ENCODE measurements around the gene DUSP22.
"Not testable (repeated sequence)": the region's sequence is repeated elsewhere in the genome, so short reads cannot be mapped to it uniquely, and the experiment has no call there.

DUSP22 gene

GRCh38 chr6:291697-292505 is at the start of gene DUSP22:
Gene DUSP22 (plus strand): TSS chr6:292487. CDS start chr6:292540, 53 bp downstream.
- in situ Hi-C loops (cut with HindIII; ENCODE audit: low sequenced_read_pairs): no loop called here

GRCh38 chr6:246352-246751 is 45.9 kb upstream of the DUSP22 start:
- in situ Hi-C loops (cut with HindIII; ENCODE audit: low sequenced_read_pairs): no loop called here

GRCh38 chr6:247351-247750 is 44.9 kb upstream of the DUSP22 start:
- in situ Hi-C loops (cut with HindIII; ENCODE audit: low sequenced_read_pairs): no loop called here

GRCh38 chr6:248046-248445 is 44.2 kb upstream of the DUSP22 start:
- in situ Hi-C loops (cut with HindIII; ENCODE audit: low sequenced_read_pairs): not testable (repeated sequence)

- in situ Hi-C loops (cut with HindIII; ENCODE audit: low sequenced_read_pairs): no loop called here
Observed at GRCh38 chr6:250676-251075, 41.6 kb upstream of the DUSP22 start.

GRCh38 chr6:251920-252319 is 40.4 kb upstream of the DUSP22 start:
- in situ Hi-C loops (cut with HindIII; ENCODE audit: low sequenced_read_pairs): no loop called here

- in situ Hi-C loops (cut with HindIII; ENCODE audit: low sequenced_read_pairs): no loop called here
Observed at GRCh38 chr6:252775-253535, 39.3 kb upstream of the DUSP22 start.

GRCh38 chr6:254016-254415 is 38.3 kb upstream of the DUSP22 start:
- in situ Hi-C loops (cut with HindIII; ENCODE audit: low sequenced_read_pairs): no loop called here

- in situ Hi-C loops (cut with HindIII; ENCODE audit: low sequenced_read_pairs): no loop called here
Observed at GRCh38 chr6:255041-255750, 37.1 kb upstream of the DUSP22 start.

- in situ Hi-C loops (cut with HindIII; ENCODE audit: low sequenced_read_pairs): no loop called here
Observed at GRCh38 chr6:255751-256083, 36.6 kb upstream of the DUSP22 start.

- in situ Hi-C loops (cut with HindIII; ENCODE audit: low sequenced_read_pairs): no loop called here
Observed at GRCh38 chr6:256169-256568, 36.1 kb upstream of the DUSP22 start.

- in situ Hi-C loops (cut with HindIII; ENCODE audit: low sequenced_read_pairs): no loop called here
Observed at GRCh38 chr6:257031-257725, 35.1 kb upstream of the DUSP22 start.

GRCh38 chr6:257774-258173 is 34.5 kb upstream of the DUSP22 start:
- in situ Hi-C loops (cut with HindIII; ENCODE audit: low sequenced_read_pairs): no loop called here

GRCh38 chr6:259316-259715 is 33.0 kb upstream of the DUSP22 start:
- in situ Hi-C loops (cut with HindIII; ENCODE audit: low sequenced_read_pairs): no loop called here

GRCh38 chr6:259901-260508 is 32.3 kb upstream of the DUSP22 start:
- in situ Hi-C loops (cut with HindIII; ENCODE audit: low sequenced_read_pairs): no loop called here

- in situ Hi-C loops (cut with HindIII; ENCODE audit: low sequenced_read_pairs): no loop called here
Observed at GRCh38 chr6:264626-265025, 27.7 kb upstream of the DUSP22 start.

- in situ Hi-C loops (cut with HindIII; ENCODE audit: low sequenced_read_pairs): no loop called here
Observed at GRCh38 chr6:268394-268935, 23.8 kb upstream of the DUSP22 start.

GRCh38 chr6:273551-274058 is 18.7 kb upstream of the DUSP22 start:
- in situ Hi-C loops (cut with HindIII; ENCODE audit: low sequenced_read_pairs): no loop called here

GRCh38 chr6:277746-278145 is 14.5 kb upstream of the DUSP22 start:
- in situ Hi-C loops (cut with HindIII; ENCODE audit: low sequenced_read_pairs): loop anchor here (5.0 kb wide), 1 partner anchor 40 kb away; no protein-coding TSS in a partner anchor

- in situ Hi-C loops (cut with HindIII; ENCODE audit: low sequenced_read_pairs): loop anchor here (5.0 kb wide), 1 partner anchor 39 kb away; no protein-coding TSS in a partner anchor
Observed at GRCh38 chr6:278494-278893, 13.8 kb upstream of the DUSP22 start.
